HEK293T (cell line): ENCODE data around the gene ORC6.

Source experiments
- ARNT ChIP-seq: fragments of 450-650 bp; IDR thresholded peaks from 2 replicates; pipeline ENCODE4 v1.6.1; 2017; ENCODE audit warnings: mild to moderate bottlenecking
- BHLHE40 ChIP-seq: fragments of 450-650 bp; IDR thresholded peaks from 2 replicates; pipeline ENCODE4 v1.6.1; 2016; ENCODE audit warnings: mild to moderate bottlenecking, moderate library complexity, borderline replicate concordance
- CTBP1 ChIP-seq: fragments of 450-650 bp; IDR thresholded peaks from 2 replicates; pipeline ENCODE4 v1.6.1; 2016; ENCODE audit warnings: borderline replicate concordance
- FOXA1 ChIP-seq: fragments of 450-650 bp; IDR thresholded peaks from 2 replicates; pipeline ENCODE4 v1.6.1; 2016; ENCODE audit warnings: mild to moderate bottlenecking
- FOXK2 ChIP-seq: fragments of 450-650 bp; IDR thresholded peaks from 2 replicates; pipeline ENCODE4 v1.6.1; 2016; ENCODE audit warnings: mild to moderate bottlenecking
- FOXM1 ChIP-seq: fragments of 450-650 bp; IDR thresholded peaks from 2 replicates; pipeline ENCODE4 v1.6.1; 2017; ENCODE audit warnings: mild to moderate bottlenecking, borderline replicate concordance
- HDGF ChIP-seq: fragments of 450-650 bp; IDR thresholded peaks from 2 replicates; pipeline ENCODE4 v1.6.1; 2017; ENCODE audit warnings: antibody characterized with exemption, borderline replicate concordance
- NFRKB ChIP-seq: fragments of 450-650 bp; IDR thresholded peaks from 2 replicates; pipeline ENCODE4 v1.6.1; 2016; ENCODE audit warnings: mild to moderate bottlenecking, moderate library complexity
- PKNOX1 ChIP-seq: fragments of 450-650 bp; IDR thresholded peaks from 2 replicates; pipeline ENCODE4 v1.6.1; 2016
- SP1 ChIP-seq: fragments of 450-650 bp; IDR thresholded peaks from 2 replicates; pipeline ENCODE4 v1.6.1; 2017
- SUZ12 ChIP-seq: fragments of 450-650 bp; IDR thresholded peaks from 2 replicates; pipeline ENCODE4 v1.6.1; 2016; ENCODE audit warnings: mild to moderate bottlenecking
- TARDBP ChIP-seq: fragments of 450-650 bp; IDR thresholded peaks from 2 replicates; pipeline ENCODE4 v1.6.1; 2016
- ZNF384 ChIP-seq: fragments of 450-650 bp; IDR thresholded peaks from 2 replicates; pipeline ENCODE4 v1.6.1; 2016

- TF ChIP-seq ZNF384 (no peak), SP1 (no peak), BHLHE40 (no peak), SUZ12 (no peak), FOXM1 (no peak), HDGF (no peak), ARNT (no peak), PKNOX1 (no peak), NFRKB (no peak), CTBP1 (no peak), TARDBP (no peak), FOXA1 (no peak), FOXK2 (no peak)
Observed at GRCh38 chr16:46732561-46732960, 43.1 kb downstream of the ORC6 start.
